ENCODE measurements around the gene MEA1. TPM values are rescaled to one million over a fixed set of nuclear protein-coding genes. Genes with fewer than 3 reads are reported as not detected.

MEA1 gene
- total RNA-seq, 4 donors from 2014 or later = 59.5 to 99.9 (median 77.5) TPM

DNA sequence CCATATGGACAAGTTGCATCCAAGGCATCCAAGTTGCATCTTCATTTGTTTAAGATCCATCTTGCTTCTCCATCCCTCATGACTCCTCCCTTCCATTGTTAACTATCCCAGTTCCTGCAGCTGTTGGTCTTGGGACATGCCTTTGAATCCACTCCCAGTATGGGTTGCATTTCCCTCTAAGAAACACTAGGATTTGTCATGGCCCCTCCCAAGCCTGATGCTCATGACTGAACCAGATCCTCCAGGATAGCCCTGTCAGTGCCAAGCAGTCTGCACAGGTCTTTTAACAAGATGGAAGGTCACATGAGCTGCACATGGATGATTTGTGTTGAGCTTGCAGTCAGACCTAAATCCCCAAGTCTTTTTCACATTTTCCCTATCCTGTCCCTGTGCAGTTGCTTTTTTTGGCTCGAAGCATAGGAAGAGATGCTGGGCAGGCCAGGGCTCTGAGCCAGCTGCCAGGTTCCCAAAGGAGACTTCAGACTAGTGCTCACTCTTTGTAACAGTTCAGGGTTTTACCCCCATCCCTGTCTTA is 25.2 kb downstream of the MEA1 start:
- 29 to 39% methylated on average over 1 of the region's 1 CpG for WGBS, 2 donors
- intact Hi-C loops (cut with DNase I; ENCODE audit: low total_unique reads) = no loop called here
- TF ChIP-seq POLR2A (IDR thresholded peaks at IDR 0.05) = no peak
- TF ChIP-seq CTCF (IDR thresholded peaks at IDR 0.05) = no peak
- H3K4me3 ChIP-seq (ENCODE audit: low read depth, poor library complexity, severe bottlenecking) = no peak overlapping the region
- no peak for DNase-seq (ENCODE audit: low spot score in 2 of 2)

GRCh38 chr6:42987533-42988451 is 26.0 kb downstream of the MEA1 start:
- TF ChIP-seq POLR2A (IDR thresholded peaks at IDR 0.05) (no peak), CTCF (IDR thresholded peaks at IDR 0.05) (no peak)
- no peak overlapping the region for H3K4me3 ChIP-seq (ENCODE audit: low read depth, poor library complexity, severe bottlenecking)
- 76 to 78% methylated on average over 5 of the region's 5 CpGs for WGBS, 2 donors
- intact Hi-C loops (cut with DNase I; ENCODE audit: low total_unique reads) = no loop called here
- DNase-seq (ENCODE audit: low spot score in 2 of 2) = no peak

DNA sequence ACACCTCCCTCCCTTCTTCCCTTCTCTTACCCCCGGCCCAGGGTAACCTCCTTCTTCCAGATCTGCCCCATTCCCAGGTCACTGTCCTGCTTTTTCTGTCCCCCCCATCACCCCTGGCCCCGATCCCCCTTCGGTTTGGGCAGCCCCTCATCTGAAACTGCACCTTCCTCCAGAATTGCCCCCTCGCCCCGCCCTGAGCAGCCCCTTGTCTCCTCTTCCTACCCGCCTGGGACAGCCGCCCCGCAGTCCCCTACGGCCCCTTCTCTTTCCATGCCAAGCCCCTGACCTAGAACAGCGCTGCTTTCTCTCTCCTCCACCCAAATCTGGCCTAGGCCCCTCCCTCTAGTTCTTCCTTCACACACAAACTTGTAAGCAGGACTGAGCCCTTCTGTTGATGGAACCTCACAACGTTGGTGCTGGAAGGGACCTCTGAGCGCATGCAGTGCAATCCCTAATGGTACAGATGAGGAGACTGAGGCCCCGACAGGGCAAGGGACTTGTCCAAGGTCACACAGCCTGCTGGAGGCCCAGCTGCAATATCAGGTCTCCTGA is 28.7 kb downstream of the MEA1 start:
- 4 to 9% methylated on average over 13 of the region's 13 CpGs for WGBS, 2 donors
- TF ChIP-seq POLR2A (IDR thresholded peaks at IDR 0.05) = no peak
- no peak for DNase-seq (ENCODE audit: low spot score in 2 of 2)
- H3K4me3 ChIP-seq (ENCODE audit: low read depth, poor library complexity, severe bottlenecking) = peak overlapping the region; percentile 64
- intact Hi-C loops (cut with DNase I; ENCODE audit: low total_unique reads) = no loop called here

DNA sequence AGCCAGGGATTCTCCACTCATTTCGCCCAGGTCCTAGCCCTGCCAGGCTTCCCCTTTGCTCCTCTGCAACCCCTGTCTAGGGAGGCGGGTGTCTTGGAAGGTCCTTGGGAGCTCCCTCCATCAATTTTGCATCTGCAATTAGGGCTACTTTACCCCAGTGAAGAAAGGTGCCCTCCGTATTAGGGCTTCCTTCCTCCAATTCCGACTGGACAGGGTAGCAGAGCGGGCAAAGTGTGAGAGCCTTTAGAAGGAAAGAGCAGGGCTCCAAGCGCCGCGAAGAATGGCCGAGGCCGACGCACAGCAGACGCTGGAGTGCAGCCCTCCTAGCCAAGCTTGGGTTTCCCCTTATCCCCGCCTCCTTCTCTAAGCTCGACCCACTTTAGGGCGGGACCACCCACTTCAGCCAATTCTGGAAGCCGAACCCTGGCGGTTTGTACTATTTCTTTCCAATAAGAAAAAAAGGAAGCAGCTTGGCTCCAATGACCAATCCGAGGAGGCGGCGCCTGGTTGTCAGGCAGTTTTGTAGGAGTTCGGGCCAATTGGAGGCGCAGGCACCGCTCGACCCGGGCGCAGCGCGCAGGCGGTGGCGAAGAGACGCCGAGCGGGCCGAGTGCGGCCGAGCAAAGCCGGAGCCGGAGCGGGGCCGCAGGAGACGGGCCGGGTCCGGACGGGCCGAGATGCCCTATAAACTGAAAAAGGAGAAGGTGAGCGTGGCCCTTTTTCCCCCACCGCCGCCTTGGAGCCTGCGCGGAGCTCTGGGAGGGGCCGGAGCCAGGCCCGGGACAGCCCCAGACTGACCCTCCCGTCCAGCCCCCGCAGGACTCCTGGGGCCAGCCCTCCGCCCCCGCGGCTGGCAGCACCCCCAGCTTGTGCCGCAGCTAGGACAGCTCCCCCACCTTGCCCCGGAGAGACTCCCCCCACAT is 29.5 kb downstream of the MEA1 start, which contains the start of gene PPP2R5D:
TSS of gene PPP2R5D (plus strand) at position 570 of the 923 bp plus-strand sequence. CDS start at position 678, 108 bp downstream.
- peak; percentile 99 to 100 for DNase-seq (ENCODE audit: low spot score in 2 of 2)
- TF ChIP-seq CTCF (IDR thresholded peaks at IDR 0.05) = no peak
- TF ChIP-seq POLR2A (IDR thresholded peaks at IDR 0.05) = no peak
- intact Hi-C loops (cut with DNase I; ENCODE audit: low total_unique reads) = no loop called here
- WGBS, 2 donors = 0 to 1% methylated on average over 59 of the region's 59 CpGs
- peak within 1 kb of the TSS; percentile 64 for H3K4me3 ChIP-seq (ENCODE audit: low read depth, poor library complexity, severe bottlenecking)

DNA sequence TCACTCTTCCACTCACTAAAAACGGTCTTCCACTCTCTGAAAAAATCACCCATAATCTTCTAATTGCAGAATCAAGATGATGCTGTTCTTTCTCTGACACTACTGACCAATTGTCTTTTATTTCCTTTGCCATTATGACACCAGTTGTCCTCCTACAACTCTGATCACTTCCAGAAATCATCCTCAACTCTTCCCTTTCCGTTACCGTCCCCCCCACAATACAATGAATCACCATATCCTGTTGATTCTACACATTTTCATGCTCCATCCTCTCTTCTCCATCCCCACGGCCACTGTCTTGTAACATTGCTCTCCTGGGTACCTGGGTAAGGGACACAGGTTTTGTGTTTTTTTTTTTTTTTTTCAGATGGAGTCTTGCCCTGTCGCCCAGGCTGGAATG is 31.9 kb downstream of the MEA1 start:
- intact Hi-C loops (cut with DNase I; ENCODE audit: low total_unique reads) = no loop called here

More for the DNA sequence above, 31.9 kb downstream of the MEA1 start:
- DNase-seq (ENCODE audit: low spot score in 2 of 2) = no peak
- TF ChIP-seq POLR2A (IDR thresholded peaks at IDR 0.05) (no peak), CTCF (IDR thresholded peaks at IDR 0.05) (no peak)
- WGBS, 2 donors = 87% methylated on average over 5 of the region's 5 CpGs
- no peak overlapping the region for H3K4me3 ChIP-seq (ENCODE audit: low read depth, poor library complexity, severe bottlenecking)

Measured in lower leg skin (tissue), 4 donors.